Measurements from ENCODE around the gene ZNF555. TPM values are rescaled to one million over a fixed set of nuclear protein-coding genes. Genes with fewer than 3 reads are reported as not detected.

The ZNF555 gene
- total and polyA plus RNA-seq, 4 experiments from 2014 or later, result 2.2 to 11.5 (median 8.1) TPM

DNA sequence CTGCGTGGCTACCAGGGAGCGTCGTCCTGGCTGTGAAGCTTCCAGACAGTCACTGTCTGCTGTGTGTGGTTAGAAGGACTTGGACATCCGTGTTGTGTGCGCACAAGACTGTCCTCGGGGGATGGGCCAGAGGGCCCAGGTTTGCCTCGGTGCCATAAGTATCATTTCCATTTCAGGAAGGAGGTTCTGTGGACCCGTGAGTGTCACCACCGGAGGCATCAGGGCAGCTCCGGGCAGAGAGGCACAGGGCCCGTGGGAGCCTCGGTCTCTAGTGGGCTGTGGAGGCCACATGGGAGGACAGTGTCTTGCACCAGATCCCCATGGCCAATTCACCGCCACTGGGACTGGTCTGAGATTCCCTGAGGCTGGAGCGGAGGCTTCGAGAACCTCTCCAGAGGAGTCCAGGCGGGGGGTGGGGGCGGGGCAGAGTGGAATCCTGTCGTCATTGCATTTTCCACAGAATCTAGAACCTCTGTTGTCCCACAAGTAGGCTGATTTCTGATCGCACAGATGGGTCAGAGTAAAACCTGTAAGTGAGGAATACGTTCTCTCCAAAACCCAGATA lies 65.4 kb downstream of the ZNF555 start:
- H3K27me3 Mint-ChIP-seq, result no peaks in the 10 kb centered on the region
- H3K9me3 Mint-ChIP-seq, result peaks cover 0 to 2% (median 0%) of the 10 kb centered on the region in 8 donors
- no peak for DNase-seq
- H3K27me3 ChIP-seq (ENCODE audit: insufficient read depth, low read length), result no peaks in the 10 kb centered on the region
- POLR2A ChIA-PET (ENCODE audit: partially characterized antibody), result no interaction called here
- no peak overlapping the region for H3K27ac Mint-ChIP-seq
- no peaks in the 10 kb centered on the region for H3K36me3 ChIP-seq (ENCODE audit: insufficient read depth, low read length)
- H3K9me3 ChIP-seq (ENCODE audit: control insufficient read depth in 1 of 2, low read length in 2 of 2), result no peaks in the 10 kb centered on the region
- CTCF ChIA-PET (ENCODE audit: partially characterized antibody), result no interaction called here
- no peak overlapping the region for H3K27ac ChIP-seq (ENCODE audit: low read depth, low read length)
- intact Hi-C loops (cut with micrococcal nuclease), result no loop called here
- peaks cover 19 to 32% (median 24%) of the 10 kb centered on the region in 4 donors for H3K4me1 Mint-ChIP-seq
- no peak overlapping the region for H3K4me3 ChIP-seq (ENCODE audit: low read length in 2 of 2)
- H3K4me3 Mint-ChIP-seq, result no peak overlapping the region
- H3K4me1 ChIP-seq (ENCODE audit: insufficient read depth, low read length), result peaks cover 6% of the 10 kb centered on the region
- peaks cover 1 to 9% of the 10 kb centered on the region in 2 donors for H3K36me3 Mint-ChIP-seq

Other genes with a start within 250 kb of the ZNF555 start
- 1 to 10 TPM; 4.1 to 4.2 TPM for gene GNG7, start 138.8 kb upstream of the ZNF555 start, total RNA-seq
- 1 to 10 TPM; 1.9 to 2.2 TPM for gene GNG7, start 138.8 kb upstream of the ZNF555 start, polyA plus RNA-seq
- not detected for gene DIRAS1, start 120.1 kb upstream of the ZNF555 start, total RNA-seq
- not detected for gene DIRAS1, start 120.1 kb upstream of the ZNF555 start, polyA plus RNA-seq
- gene SLC39A3, start 101.5 kb upstream of the ZNF555 start, total RNA-seq, result 10 to 100 TPM; 18.2 to 19.1 TPM
- 10 to 100 TPM; 28.8 to 41.7 TPM for gene SLC39A3, start 101.5 kb upstream of the ZNF555 start, polyA plus RNA-seq
- gene SGTA, start 58.2 kb upstream of the ZNF555 start, total RNA-seq, result 10 to 100 TPM; 37.0 to 37.8 TPM
- 10 to 100 TPM; 27.7 to 34.9 TPM for gene SGTA, start 58.2 kb upstream of the ZNF555 start, polyA plus RNA-seq
- 10 to 100 TPM; 25.4 to 26.1 TPM for gene THOP1, start 56.0 kb upstream of the ZNF555 start, total RNA-seq
- 10 to 100 TPM; 21.6 to 31.9 TPM for gene THOP1, start 56.0 kb upstream of the ZNF555 start, polyA plus RNA-seq
- gene ZNF554, start 21.6 kb upstream of the ZNF555 start, total RNA-seq, result 10 to 100 TPM in 1 of 2 experiments, 1 to 10 TPM in 1; 9.1 to 10.5 TPM
- gene ZNF554, start 21.6 kb upstream of the ZNF555 start, polyA plus RNA-seq, result 1 to 10 TPM in 1 of 2 donors, under 1 TPM in 1; 0.72 to 5.1 TPM
- not detected for gene ZNF556, start 25.9 kb downstream of the ZNF555 start, total RNA-seq
- not detected for gene ZNF556, start 25.9 kb downstream of the ZNF555 start, polyA plus RNA-seq
- gene ZNF57, start 59.5 kb downstream of the ZNF555 start, total RNA-seq, result 1 to 10 TPM; 4.2 to 4.7 TPM
- 1 to 10 TPM; 2.1 to 4.1 TPM for gene ZNF57, start 59.5 kb downstream of the ZNF555 start, polyA plus RNA-seq
- 1 to 10 TPM; 5.8 to 6.4 TPM for gene ZNF77, start 103.5 kb downstream of the ZNF555 start, total RNA-seq
- 1 to 10 TPM in 1 of 2 donors, under 1 TPM in 1; 0.21 to 2.4 TPM for gene ZNF77, start 103.5 kb downstream of the ZNF555 start, polyA plus RNA-seq
- not detected for gene TLE6, start 136.1 kb downstream of the ZNF555 start, total RNA-seq
- not detected for gene TLE6, start 136.1 kb downstream of the ZNF555 start, polyA plus RNA-seq
- 10 to 100 TPM; 20.9 to 23.1 TPM for gene TLE2, start 187.8 kb downstream of the ZNF555 start, total RNA-seq
- 1 to 10 TPM; 5.5 to 7.0 TPM for gene TLE2, start 187.8 kb downstream of the ZNF555 start, polyA plus RNA-seq
- gene TLE5, start 221.0 kb downstream of the ZNF555 start, total RNA-seq, result 100 to 1,000 TPM; 876 to 900 TPM
- gene TLE5, start 221.0 kb downstream of the ZNF555 start, polyA plus RNA-seq, result 100 to 1,000 TPM; 572 to 943 TPM

All from CD4-positive, alpha-beta memory T cell (primary cell).